ENCODE measurements around the gene PICALM. TPM values are rescaled to one million over a fixed set of nuclear protein-coding genes. Genes with fewer than 3 reads are reported as not detected.
A peak's percentile ranks its signal among the peaks of the same experiment; 100 is the strongest.

Gene PICALM
- total RNA-seq, 4 donors from 2014 or later = 128 to 196 (median 143) TPM

- WGBS, 2 donors = 47 to 60% methylated on average over 4 of the region's 4 CpGs
- H3K36me3 ChIP-seq = peaks cover 0 to 97% (median 3%) of the 10 kb centered on the region in 3 donors
Measured at GRCh38 chr11:85974122-85974521, 94.8 kb downstream of the PICALM start.

GRCh38 chr11:85970593-85970992 lies 98.3 kb downstream of the PICALM start:
- H3K4me3 ChIP-seq = no peak overlapping the region
- 69 to 85% methylated on average over 3 to 5 of the region's 5 CpGs for WGBS, 2 donors
- H3K36me3 ChIP-seq = peaks cover 0 to 97% (median 3%) of the 10 kb centered on the region in 3 donors
- H3K27ac ChIP-seq = peak overlapping the region in 3 of 4 donors; percentile 59 to 62 (median 61)
- TF ChIP-seq, protein P1, sequence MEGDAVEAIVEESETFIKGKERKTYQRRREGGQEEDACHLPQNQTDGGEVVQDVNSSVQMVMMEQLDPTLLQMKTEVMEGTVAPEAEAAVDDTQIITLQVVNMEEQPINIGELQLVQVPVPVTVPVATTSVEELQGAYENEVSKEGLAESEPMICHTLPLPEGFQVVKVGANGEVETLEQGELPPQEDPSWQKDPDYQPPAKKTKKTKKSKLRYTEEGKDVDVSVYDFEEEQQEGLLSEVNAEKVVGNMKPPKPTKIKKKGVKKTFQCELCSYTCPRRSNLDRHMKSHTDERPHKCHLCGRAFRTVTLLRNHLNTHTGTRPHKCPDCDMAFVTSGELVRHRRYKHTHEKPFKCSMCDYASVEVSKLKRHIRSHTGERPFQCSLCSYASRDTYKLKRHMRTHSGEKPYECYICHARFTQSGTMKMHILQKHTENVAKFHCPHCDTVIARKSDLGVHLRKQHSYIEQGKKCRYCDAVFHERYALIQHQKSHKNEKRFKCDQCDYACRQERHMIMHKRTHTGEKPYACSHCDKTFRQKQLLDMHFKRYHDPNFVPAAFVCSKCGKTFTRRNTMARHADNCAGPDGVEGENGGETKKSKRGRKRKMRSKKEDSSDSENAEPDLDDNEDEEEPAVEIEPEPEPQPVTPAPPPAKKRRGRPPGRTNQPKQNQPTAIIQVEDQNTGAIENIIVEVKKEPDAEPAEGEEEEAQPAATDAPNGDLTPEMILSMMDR (IDR thresholded peaks at IDR 0.05) = no peak
- no peak for TF ChIP-seq POLR2A (IDR thresholded peaks at IDR 0.05)
- H3K27me3 ChIP-seq = no peaks in the 10 kb centered on the region
- peaks cover 0 to 40% (median 3%) of the 10 kb centered on the region in 3 donors for H3K4me1 ChIP-seq
- no peaks in the 10 kb centered on the region for H3K9me3 ChIP-seq
- intact Hi-C loops (cut with DNase I) = no loop called here
- DNase-seq = no peak

More at GRCh38 chr11:85974122-85974521, 94.8 kb downstream of the PICALM start:
- TF ChIP-seq POLR2A (IDR thresholded peaks at IDR 0.05) = no peak
- TF ChIP-seq, protein P1 (IDR thresholded peaks at IDR 0.05) = no peak
- DNase-seq = no peak
- Histone ChIP-seq H3K4me1 (peaks cover 0 to 25% (median 5%) of the 10 kb centered on the region in 3 donors), H3K4me3 (no peak overlapping the region), H3K27ac (peak overlapping the region in 2 of 4 donors; percentile 21 to 41), H3K9me3 (no peaks in the 10 kb centered on the region), H3K27me3 (no peaks in the 10 kb centered on the region)
- intact Hi-C loops (cut with DNase I) = no loop called here

DNA sequence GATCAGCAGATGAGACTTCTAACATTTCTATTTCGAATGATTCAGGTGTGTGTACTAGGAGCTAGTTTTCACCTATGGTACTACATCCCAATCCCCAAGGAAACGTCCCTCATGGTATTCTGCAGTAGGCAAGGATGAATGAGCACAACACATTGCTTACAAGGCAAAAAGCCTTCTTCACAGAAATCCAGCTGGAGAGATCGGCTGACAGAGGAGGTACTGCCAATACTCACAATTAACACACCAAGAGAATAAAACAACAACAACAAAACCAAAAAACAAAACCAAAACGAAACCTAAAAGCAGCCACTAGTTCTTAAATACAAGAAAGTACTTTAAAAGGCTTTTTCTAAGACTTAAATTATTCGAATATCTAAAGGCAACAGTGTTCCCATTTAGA lies 101.4 kb downstream of the PICALM start:
- Histone ChIP-seq H3K9me3 (no peaks in the 10 kb centered on the region), H3K27ac (peak overlapping the region in 1 of 4 donors; percentile 34)

GRCh38 chr11:85965202-85965601 lies 103.7 kb downstream of the PICALM start:
- WGBS, 2 donors = 84 to 87% methylated on average over 2 of the region's 2 CpGs
- peaks cover 0 to 35% (median 7%) of the 10 kb centered on the region in 3 donors for H3K4me1 ChIP-seq
- H3K27ac ChIP-seq = no peak overlapping the region
- no peaks in the 10 kb centered on the region for H3K27me3 ChIP-seq
- intact Hi-C loops (cut with DNase I) = no loop called here
- TF ChIP-seq POLR2A (IDR thresholded peaks at IDR 0.05) = no peak
- TF ChIP-seq, protein P1 (IDR thresholded peaks at IDR 0.05) = no peak
- no peaks in the 10 kb centered on the region for H3K9me3 ChIP-seq
- no peak for DNase-seq
- peaks cover 0 to 97% (median 0%) of the 10 kb centered on the region in 3 donors for H3K36me3 ChIP-seq
- no peak overlapping the region for H3K4me3 ChIP-seq

More for the DNA sequence above, 101.4 kb downstream of the PICALM start:
- H3K4me1 ChIP-seq = peaks cover 0 to 28% (median 3%) of the 10 kb centered on the region in 3 donors
- intact Hi-C loops (cut with DNase I) = no loop called here
- DNase-seq = no peak
- H3K36me3 ChIP-seq = peaks cover 0 to 99% (median 3%) of the 10 kb centered on the region in 3 donors
- TF ChIP-seq POLR2A (IDR thresholded peaks at IDR 0.05) = no peak
- TF ChIP-seq, protein P1 (IDR thresholded peaks at IDR 0.05) = no peak
- 77 to 90% methylated on average over 5 of the region's 5 CpGs for WGBS, 2 donors
- no peaks in the 10 kb centered on the region for H3K27me3 ChIP-seq
- no peak overlapping the region for H3K4me3 ChIP-seq

DNA sequence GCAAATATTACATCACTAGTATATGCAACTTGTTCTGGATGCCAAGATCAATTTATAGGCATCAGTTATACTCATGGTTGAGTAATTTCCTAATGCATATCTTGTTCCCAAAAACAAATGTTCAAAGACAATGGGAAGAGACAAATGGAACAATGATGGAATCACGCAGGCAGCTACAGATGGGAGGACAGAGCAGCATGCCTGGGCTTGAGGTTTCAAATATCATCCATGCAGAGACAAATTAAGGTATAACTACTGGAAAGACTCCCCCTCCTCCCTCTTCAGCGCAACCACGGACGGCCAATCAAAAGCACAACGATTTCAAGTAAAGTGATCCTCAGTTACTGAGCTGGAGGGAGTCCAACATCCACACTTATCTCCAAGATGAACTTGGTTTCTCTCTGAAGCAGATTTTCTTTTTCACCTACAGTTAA lies 106.9 kb downstream of the PICALM start:
- Histone ChIP-seq H3K36me3 (peaks cover 0 to 98% (median 6%) of the 10 kb centered on the region in 3 donors), H3K4me3 (no peak overlapping the region), H3K9me3 (no peaks in the 10 kb centered on the region), H3K4me1 (peaks cover 0 to 13% (median 4%) of the 10 kb centered on the region in 3 donors), H3K27ac (no peak overlapping the region), H3K27me3 (no peaks in the 10 kb centered on the region)
- no peak for TF ChIP-seq POLR2A (IDR thresholded peaks at IDR 0.05)
- TF ChIP-seq, protein P1 (IDR thresholded peaks at IDR 0.05) = no peak
- no peak for DNase-seq
- 70 to 74% methylated on average over 5 of the region's 5 CpGs for WGBS, 2 donors
- intact Hi-C loops (cut with DNase I) = no loop called here
